ENCODE measurements around the gene TFAP2C. TPM values are rescaled to one million over a fixed set of nuclear protein-coding genes. Genes with fewer than 3 reads are reported as not detected.

TFAP2C gene
- 0.20 TPM for total RNA-seq
- long read RNA-seq: 0 reads

GRCh38 chr20:56628873-56629463 lies at the start of gene TFAP2C:
TSS of gene TFAP2C (plus strand) at chr20:56629306. CDS start at chr20:56629545, 239 bp downstream.
- intact Hi-C loops (cut with micrococcal nuclease): no loop called here
- peak; percentile 94 for ATAC-seq
- peak; percentile 82 for DNase-seq

- intact Hi-C loops (cut with micrococcal nuclease): no loop called here
- DNase-seq (no peak), ATAC-seq (no peak)
Measured at GRCh38 chr20:56580226-56580625, 48.9 kb upstream of the TFAP2C start.

- ATAC-seq (no peak), DNase-seq (no peak)
- intact Hi-C loops (cut with micrococcal nuclease): no loop called here
Measured at GRCh38 chr20:56581701-56582100, 47.4 kb upstream of the TFAP2C start.

DNA sequence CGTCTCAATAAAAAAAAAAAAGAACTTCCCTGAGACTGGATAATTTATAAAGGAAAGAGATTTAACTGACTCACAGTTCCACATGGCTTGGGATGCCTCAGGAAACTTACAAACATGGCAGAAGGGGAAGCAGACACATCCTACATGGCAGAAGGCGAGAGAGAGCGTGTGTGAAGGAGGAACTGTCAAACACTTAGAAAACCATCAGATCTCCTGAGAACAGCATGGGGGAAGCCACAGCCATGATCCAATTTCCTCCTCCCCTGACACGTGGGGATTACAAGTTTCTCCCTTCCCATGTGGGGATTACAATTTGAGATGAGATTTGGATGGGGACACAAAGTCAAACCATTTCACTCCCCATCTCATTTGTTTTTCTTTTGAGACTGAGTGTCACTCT lies 46.6 kb upstream of the TFAP2C start:
- DNase-seq (no peak), ATAC-seq (no peak)
- intact Hi-C loops (cut with micrococcal nuclease): no loop called here

- DNase-seq: no peak
- ATAC-seq: no peak
- intact Hi-C loops (cut with micrococcal nuclease): no loop called here
Measured at GRCh38 chr20:56584916-56585315, 44.2 kb upstream of the TFAP2C start.

DNA sequence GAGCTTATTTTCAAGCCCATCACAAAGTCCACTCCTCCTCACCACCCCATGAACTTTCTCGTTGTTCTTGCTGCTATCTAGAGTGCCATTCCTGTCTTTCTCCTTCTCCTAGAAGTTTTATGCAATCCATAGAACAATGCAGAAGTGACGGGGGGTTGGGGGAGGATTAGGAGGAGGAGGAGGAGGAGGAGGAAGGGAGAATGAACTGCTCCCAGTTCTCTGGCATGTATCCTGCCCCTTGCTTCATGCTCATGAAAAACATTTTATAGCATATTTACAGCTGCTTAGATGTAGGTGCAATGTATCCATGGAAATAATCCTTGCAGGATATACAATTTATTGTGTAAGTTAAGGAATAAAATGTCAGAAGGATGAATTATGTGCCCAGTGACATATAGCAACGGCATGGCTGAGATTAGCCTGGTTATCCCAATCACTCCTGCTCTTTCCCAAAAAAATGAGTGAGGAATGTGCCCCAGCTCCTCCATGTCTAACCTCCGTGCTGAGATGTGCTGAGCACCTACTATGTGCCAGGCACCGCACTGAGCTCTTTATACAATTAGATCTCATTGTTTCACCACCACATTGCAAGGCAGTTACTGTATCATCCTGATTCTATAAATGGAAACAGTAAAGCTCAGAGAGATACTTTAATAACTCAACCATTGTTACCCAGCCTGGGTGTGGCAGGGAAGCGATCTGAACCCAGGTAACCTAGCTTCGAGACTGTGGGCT lies 41.6 kb upstream of the TFAP2C start:
- DNase-seq (no peak), ATAC-seq (no peak)
- intact Hi-C loops (cut with micrococcal nuclease): no loop called here

DNA sequence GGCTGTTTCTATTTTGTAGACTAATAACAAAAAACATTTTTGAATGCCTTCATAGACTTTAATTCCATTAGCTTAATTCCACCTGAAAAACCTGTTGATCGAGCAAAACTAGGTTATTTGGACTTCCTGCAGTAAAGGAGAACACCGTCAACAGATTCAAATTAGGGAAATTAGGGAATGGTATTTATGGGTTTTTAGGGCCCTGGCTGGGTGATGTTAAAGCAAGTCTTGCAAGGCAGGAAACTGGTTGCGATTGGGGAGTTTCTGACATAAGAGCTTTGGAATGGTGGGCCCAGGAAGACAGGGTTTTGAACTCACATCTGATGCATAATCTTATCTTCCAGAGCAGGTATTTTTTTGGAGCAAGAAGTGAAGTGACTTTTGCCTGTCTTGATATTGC lies 40.1 kb upstream of the TFAP2C start:
- no peak for ATAC-seq
- intact Hi-C loops (cut with micrococcal nuclease): no loop called here
- DNase-seq: no peak

DNA sequence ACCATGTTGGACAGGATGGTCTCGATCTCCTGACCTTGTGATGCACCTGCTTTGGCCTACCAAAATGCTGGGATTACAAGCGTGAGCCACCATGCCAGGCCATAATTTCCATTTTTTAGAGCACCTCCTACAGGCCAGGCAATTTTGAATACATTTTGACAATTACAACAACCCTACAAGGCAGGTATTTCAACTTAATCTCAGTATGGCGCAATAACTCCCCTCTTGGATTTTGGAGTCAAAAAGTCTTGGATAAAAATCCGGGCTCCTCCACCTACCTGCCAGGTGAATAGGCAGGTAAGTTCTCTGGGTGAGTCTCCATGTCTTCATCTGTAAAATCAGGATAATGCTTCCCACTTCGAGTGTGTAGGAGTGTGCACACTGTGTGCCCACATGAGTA lies 39.5 kb upstream of the TFAP2C start:
- intact Hi-C loops (cut with micrococcal nuclease): no loop called here
- ATAC-seq (no peak), DNase-seq (no peak)

DNA sequence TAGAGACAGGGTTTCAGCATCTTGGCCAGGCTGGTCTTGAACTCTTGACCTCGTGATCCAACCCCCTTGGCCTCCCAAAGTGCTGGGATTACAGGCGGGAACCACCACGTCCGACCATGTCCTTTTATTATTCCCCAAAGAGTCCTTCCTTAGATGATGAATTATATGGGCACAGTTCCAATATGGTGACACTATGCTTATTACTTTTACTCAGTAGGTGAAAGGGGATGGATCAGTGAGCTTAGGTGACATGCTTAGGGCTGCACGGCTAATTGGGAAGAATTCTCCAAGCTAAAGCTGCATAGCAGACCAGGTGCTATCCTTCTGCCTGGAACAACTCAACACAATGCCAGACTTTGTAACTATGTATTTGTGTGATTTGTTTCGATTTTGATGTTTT lies 38.2 kb upstream of the TFAP2C start:
- ATAC-seq (no peak), DNase-seq (no peak)
- intact Hi-C loops (cut with micrococcal nuclease): no loop called here

DNA sequence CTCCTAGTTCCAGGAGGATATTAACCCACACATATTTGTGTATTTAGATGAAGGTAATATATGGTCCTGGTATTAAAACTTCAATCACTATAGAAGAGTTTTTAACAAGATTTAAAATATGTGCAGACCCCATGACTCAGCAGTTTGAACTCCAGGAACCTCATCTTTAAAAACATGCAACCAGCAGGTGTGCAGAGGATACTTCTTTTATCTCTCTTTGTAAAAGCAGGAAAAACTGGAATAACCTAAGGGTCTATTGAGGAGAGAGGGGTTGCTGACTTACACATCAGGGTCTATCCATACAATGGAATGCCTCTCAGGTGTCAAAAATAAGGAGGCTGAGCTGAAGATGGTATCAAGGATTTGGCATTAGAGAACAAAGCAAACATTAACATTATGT lies 36.9 kb upstream of the TFAP2C start:
- intact Hi-C loops (cut with micrococcal nuclease): no loop called here
- no peak for ATAC-seq
- DNase-seq: no peak

- ATAC-seq (no peak), DNase-seq (no peak)
- intact Hi-C loops (cut with micrococcal nuclease): no loop called here
Measured at GRCh38 chr20:56592817-56593216, 36.3 kb upstream of the TFAP2C start.

GRCh38 chr20:56595746-56596475 lies 33.2 kb upstream of the TFAP2C start:
- ATAC-seq: no peak
- intact Hi-C loops (cut with micrococcal nuclease): no loop called here
- DNase-seq: no peak

GRCh38 chr20:56601166-56601565 lies 27.9 kb upstream of the TFAP2C start:
- no peak for DNase-seq
- intact Hi-C loops (cut with micrococcal nuclease): no loop called here
- no peak for ATAC-seq

DNA sequence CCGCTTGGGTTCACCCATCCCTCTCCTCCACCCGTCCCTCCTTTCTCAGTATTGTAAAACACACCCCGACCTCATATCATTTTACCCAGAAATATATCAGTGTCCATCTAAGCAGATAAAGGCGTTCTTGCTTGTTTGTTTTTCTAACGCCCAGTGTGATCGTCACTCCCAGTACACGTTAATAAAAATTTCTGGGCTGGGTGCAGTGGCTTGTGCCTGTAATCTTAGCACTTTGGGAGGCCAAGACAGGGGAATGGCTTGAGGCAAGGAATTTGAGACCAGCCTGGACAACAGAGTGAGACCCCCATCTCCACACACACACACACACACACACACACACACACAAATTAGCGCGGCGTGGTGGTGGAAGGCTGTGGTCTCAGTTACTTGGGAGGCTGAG lies 24.4 kb upstream of the TFAP2C start:
- no peak for ATAC-seq
- DNase-seq: no peak
- intact Hi-C loops (cut with micrococcal nuclease): no loop called here

DNA sequence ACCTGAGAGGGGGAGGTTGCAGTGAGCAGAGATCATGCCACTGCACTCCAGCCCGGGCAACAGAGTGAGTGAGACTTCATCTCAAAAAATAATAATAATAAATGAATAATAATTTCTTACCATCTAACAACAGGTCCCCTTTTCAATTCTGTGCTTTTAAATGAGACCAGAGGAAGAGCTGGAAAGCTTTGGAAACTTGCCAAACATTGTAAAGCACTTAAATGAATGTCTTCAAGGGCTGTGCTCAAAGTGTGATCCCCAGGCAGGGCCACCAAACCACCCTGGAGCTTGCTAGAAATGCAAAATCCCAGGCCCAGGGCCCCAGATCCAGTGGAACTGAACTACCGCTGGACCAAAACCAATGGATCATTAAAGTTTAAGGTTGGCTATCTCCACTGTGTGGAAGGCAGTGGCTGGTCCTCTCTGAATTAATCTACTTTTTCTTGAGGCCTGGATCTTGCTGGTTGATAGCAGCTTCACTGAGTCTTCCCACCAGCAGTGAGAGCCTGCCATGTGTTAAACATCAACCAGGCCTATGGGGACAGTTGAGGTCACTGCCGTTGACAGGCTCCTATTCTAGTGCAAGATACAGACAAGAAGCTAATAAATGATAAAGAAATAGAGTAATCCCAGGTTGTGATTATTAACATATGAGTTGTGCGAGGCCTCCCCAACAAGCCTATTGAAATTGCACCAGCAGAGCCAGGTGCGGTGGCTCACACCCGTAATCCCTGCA lies 23.7 kb upstream of the TFAP2C start:
- no peak for DNase-seq
- no peak for ATAC-seq
- intact Hi-C loops (cut with micrococcal nuclease): no loop called here

DNA sequence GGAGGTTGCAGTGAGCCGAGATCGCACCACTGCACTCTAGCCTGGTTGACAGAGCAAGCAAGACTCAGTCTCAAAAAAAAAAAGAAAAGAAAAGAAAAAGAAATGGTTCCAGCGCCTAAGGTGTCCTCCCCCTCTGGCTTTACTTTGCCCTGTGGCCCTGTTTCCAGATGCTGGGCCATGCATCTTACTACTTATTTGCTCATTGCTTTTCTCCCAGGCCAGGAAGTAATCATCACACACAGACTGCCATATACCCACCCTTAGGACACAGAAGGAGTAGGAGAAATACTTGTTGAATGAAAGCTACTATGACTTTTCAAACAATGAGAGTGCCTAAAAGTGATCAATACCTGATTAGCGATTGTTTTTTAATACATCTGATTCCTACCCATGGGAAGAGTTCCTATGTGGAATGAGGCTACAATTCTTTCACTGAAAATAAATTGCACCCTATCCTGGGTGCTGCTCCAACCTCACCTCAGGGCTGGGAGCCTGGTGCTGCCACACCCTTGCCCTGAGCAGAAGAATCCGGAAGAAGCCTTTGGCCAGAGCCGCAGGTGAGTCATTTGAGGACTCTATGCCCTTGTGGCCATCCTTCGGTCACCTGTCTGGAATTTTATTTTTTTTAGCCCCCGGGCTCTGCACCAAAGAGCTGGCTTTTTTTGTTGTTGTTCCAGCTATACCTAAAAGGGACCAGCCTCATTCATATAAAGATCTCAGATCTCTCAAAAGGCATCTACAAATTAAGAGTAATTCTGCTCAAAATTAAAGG lies 22.7 kb upstream of the TFAP2C start:
- no peak for DNase-seq
- ATAC-seq: no peak
- intact Hi-C loops (cut with micrococcal nuclease): no loop called here

DNA sequence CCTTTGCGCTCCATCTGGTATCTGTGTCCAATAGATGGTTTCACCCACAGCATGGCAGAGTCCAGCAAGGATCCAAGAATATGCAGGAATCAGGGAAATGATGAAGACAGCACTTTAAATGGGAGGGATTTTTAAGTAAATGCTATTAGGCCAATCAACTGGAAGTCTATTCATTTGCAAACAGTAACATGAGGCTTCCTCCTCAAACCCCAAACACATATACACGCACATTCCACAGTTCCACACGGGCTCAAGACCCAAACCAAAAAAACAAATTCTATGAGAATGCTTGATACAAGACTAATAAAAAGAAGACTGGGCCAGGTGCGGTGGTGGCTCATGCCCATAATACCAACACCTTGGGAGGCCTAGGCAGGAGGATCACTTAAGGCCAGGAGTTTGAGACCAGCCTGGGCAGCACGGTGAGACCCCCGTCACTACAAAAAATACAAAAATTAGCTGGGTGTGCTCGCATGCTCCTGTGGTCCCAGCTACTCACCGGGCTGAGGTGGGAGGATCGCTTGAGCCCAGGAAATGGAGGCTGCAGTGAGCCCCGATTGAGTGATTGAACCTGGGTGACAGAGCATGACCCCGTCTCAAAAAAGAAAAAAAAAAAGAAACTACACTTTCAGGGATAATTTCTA lies 21.9 kb upstream of the TFAP2C start:
- intact Hi-C loops (cut with micrococcal nuclease): no loop called here
- ATAC-seq (no peak), DNase-seq (no peak)

DNA sequence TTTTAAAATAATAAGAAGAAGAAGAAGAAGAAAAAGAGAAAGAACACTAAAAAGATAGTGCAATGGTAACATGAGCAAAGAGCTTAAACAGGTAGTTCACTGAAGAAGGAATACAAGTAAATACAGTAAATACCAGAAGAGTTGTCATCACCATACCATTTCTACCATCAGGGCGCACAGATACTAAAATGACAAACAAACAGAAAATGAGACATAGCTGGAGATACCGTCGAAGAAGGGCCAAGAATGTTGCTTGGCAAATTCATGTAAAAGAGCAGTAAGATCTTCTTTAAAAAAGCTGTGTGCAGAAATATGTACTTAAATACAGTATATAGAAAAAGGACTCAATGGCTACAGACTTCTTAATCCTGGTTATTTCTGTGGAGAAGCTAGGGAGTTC lies 20.7 kb upstream of the TFAP2C start:
- ATAC-seq: no peak
- intact Hi-C loops (cut with micrococcal nuclease): no loop called here

GRCh38 chr20:56609321-56609720 lies 19.8 kb upstream of the TFAP2C start:
- intact Hi-C loops (cut with micrococcal nuclease): no loop called here
- DNase-seq (no peak), ATAC-seq (no peak)

More for the DNA sequence above, 20.7 kb upstream of the TFAP2C start:
- no peak for DNase-seq

All from left ventricle myocardium superior (tissue), 1 donor.